ENCODE data around the gene NKAIN4. TPM values are rescaled to one million over a fixed set of nuclear protein-coding genes. Genes with fewer than 3 reads are reported as not detected.
A peak's percentile ranks its signal among the peaks of the same experiment; 100 is the strongest.

NKAIN4 gene
- total RNA-seq, 1 experiment from 2014 or later, result not detected

GRCh38 chr20:63194007-63194796, 60.1 kb downstream of the NKAIN4 start:
- Mint-ChIP-seq H3K27ac (ENCODE audit: unreplicated experiment) (peak overlapping the region; percentile 48), H3K4me1 (ENCODE audit: low read depth, unreplicated experiment) (peaks cover 37% of the 10 kb centered on the region), H3K4me3 (ENCODE audit: low read depth, unreplicated experiment) (no peak overlapping the region), H3K9me3 (ENCODE audit: low read depth, unreplicated experiment) (no peaks in the 10 kb centered on the region), H3K36me3 (ENCODE audit: insufficient read depth, unreplicated experiment) (peaks cover 55% of the 10 kb centered on the region), H3K27me3 (ENCODE audit: unreplicated experiment) (peaks cover 8% of the 10 kb centered on the region)
- no peak for TF ChIP-seq CTCF (IDR thresholded peaks at IDR 0.05; ENCODE audit: unreplicated experiment)
- CTCF ChIA-PET, result no interaction called here
- intact Hi-C loops (cut with micrococcal nuclease; ENCODE audit: unreplicated experiment), result no loop called here
- no TSS peak for BruUV-seq (replicated peaks)
- no peak for DNase-seq

GRCh38 chr20:63192721-63193120, 61.5 kb downstream of the NKAIN4 start:
- H3K36me3 Mint-ChIP-seq (ENCODE audit: insufficient read depth, unreplicated experiment), result peaks cover 40% of the 10 kb centered on the region
- H3K4me1 Mint-ChIP-seq (ENCODE audit: low read depth, unreplicated experiment), result peaks cover 25% of the 10 kb centered on the region
- CTCF ChIA-PET, result interaction anchor here (0.6 to 0.9 kb wide), 3 partner anchors 11 to 28 kb away, joined by 3 to 6 read pairs (median 3); no protein-coding TSS in a partner anchor
- peaks cover 23% of the 10 kb centered on the region for H3K27me3 Mint-ChIP-seq (ENCODE audit: unreplicated experiment)
- BruUV-seq (replicated peaks), result no TSS peak
- intact Hi-C loops (cut with micrococcal nuclease; ENCODE audit: unreplicated experiment), result no loop called here
- H3K27ac Mint-ChIP-seq (ENCODE audit: unreplicated experiment), result no peak overlapping the region
- no peak for TF ChIP-seq CTCF (IDR thresholded peaks at IDR 0.05; ENCODE audit: unreplicated experiment)
- DNase-seq, result no peak
- H3K4me3 Mint-ChIP-seq (ENCODE audit: low read depth, unreplicated experiment), result no peak overlapping the region
- no peaks in the 10 kb centered on the region for H3K9me3 Mint-ChIP-seq (ENCODE audit: low read depth, unreplicated experiment)

GRCh38 chr20:63191400-63191799, 62.9 kb downstream of the NKAIN4 start:
- peaks cover 12% of the 10 kb centered on the region for H3K4me1 Mint-ChIP-seq (ENCODE audit: low read depth, unreplicated experiment)
- peaks cover 23% of the 10 kb centered on the region for H3K27me3 Mint-ChIP-seq (ENCODE audit: unreplicated experiment)
- peak overlapping the region; percentile 38 for H3K4me3 Mint-ChIP-seq (ENCODE audit: low read depth, unreplicated experiment)
- peaks cover 27% of the 10 kb centered on the region for H3K36me3 Mint-ChIP-seq (ENCODE audit: insufficient read depth, unreplicated experiment)
- BruUV-seq (replicated peaks), result no TSS peak
- intact Hi-C loops (cut with micrococcal nuclease; ENCODE audit: unreplicated experiment), result no loop called here
- no peaks in the 10 kb centered on the region for H3K9me3 Mint-ChIP-seq (ENCODE audit: low read depth, unreplicated experiment)
- peak; percentile 99 for DNase-seq
- no peak for TF ChIP-seq CTCF (IDR thresholded peaks at IDR 0.05; ENCODE audit: unreplicated experiment)
- CTCF ChIA-PET, result interaction anchor here (0.8 to 1.4 kb wide), 7 partner anchors 9 to 219 kb away, joined by 3 to 9 read pairs (median 3); partner anchors contain the start of gene YTHDF1
- peak overlapping the region; percentile 82 for H3K27ac Mint-ChIP-seq (ENCODE audit: unreplicated experiment)

- peak overlapping the region; percentile 82 for H3K27ac Mint-ChIP-seq (ENCODE audit: unreplicated experiment)
- intact Hi-C loops (cut with micrococcal nuclease; ENCODE audit: unreplicated experiment), result no loop called here
- no peak for DNase-seq
- peaks cover 23% of the 10 kb centered on the region for H3K27me3 Mint-ChIP-seq (ENCODE audit: unreplicated experiment)
- no peak for TF ChIP-seq CTCF (IDR thresholded peaks at IDR 0.05; ENCODE audit: unreplicated experiment)
- CTCF ChIA-PET, result interaction anchor here (0.8 to 1.4 kb wide), 6 partner anchors 9 to 218 kb away, joined by 3 to 9 read pairs (median 4); partner anchors contain the start of gene YTHDF1
- H3K36me3 Mint-ChIP-seq (ENCODE audit: insufficient read depth, unreplicated experiment), result peaks cover 21% of the 10 kb centered on the region
- no TSS peak for BruUV-seq (replicated peaks)
- no peak overlapping the region for H3K4me3 Mint-ChIP-seq (ENCODE audit: low read depth, unreplicated experiment)
- H3K9me3 Mint-ChIP-seq (ENCODE audit: low read depth, unreplicated experiment), result no peaks in the 10 kb centered on the region
- peaks cover 11% of the 10 kb centered on the region for H3K4me1 Mint-ChIP-seq (ENCODE audit: low read depth, unreplicated experiment)
Observed at GRCh38 chr20:63190828-63191227, 63.4 kb downstream of the NKAIN4 start.

Small RNA genes lying within 50 kb of the gene (microRNA-seq; reads per million reads assigned to microRNA genes)
- gene MIR3196 (not detected), gene MIR4326 (1.8 reads per million)

Other genes with a start within 250 kb of the NKAIN4 start
- not detected in 2 replicates for gene BHLHE23, start 247.5 kb downstream of the NKAIN4 start, total RNA-seq (2022)
- gene YTHDF1, start 38.3 kb downstream of the NKAIN4 start, total RNA-seq (2022), result 93.4 and 94.4 TPM in 2 replicates
- gene BIRC7, start 18.6 kb downstream of the NKAIN4 start, total RNA-seq (2022), result 0.26 TPM in 1 of 2 replicates, not detected in the other
- gene ARFGAP1, start 18.4 kb upstream of the NKAIN4 start, total RNA-seq (2022), result 127 and 146 TPM in 2 replicates
- gene COL20A1, start 38.7 kb upstream of the NKAIN4 start, total RNA-seq (2022), result 0.44 TPM in 1 of 2 replicates, not detected in the other
- gene CHRNA4, start 106.9 kb upstream of the NKAIN4 start, total RNA-seq (2022), result not detected in 2 replicates
- 0.07 and 0.38 TPM in 2 replicates for gene KCNQ2, start 218.2 kb upstream of the NKAIN4 start, total RNA-seq (2022)
- 359 and 393 TPM in 2 replicates for gene EEF1A2, start 244.6 kb upstream of the NKAIN4 start, total RNA-seq (2022)